HG02943 (cell line): ENCODE measurements around the gene AKAP6.
"Not testable (repeated sequence)": the region's sequence is repeated elsewhere in the genome, so short reads cannot be mapped to it uniquely, and the experiment has no call there.

Source experiments
- ATAC-seq: cut with Tn5 transposase; IDR thresholded peaks from one replicate; pipeline ENCODE4 v1.9.1; 2021; ENCODE audit warnings: mild to moderate bottlenecking, low read depth, moderate library complexity; ENCODE audit not compliant: unreplicated experiment

Gene AKAP6

GRCh38 chr14:32434180-32434579 is 105.1 kb downstream of the AKAP6 start:
- no peak for ATAC-seq

- no peak for ATAC-seq
Observed at GRCh38 chr14:32434880-32435279, 105.8 kb downstream of the AKAP6 start.

- ATAC-seq, result no peak
Observed at GRCh38 chr14:32435411-32435810, 106.3 kb downstream of the AKAP6 start.

- no peak for ATAC-seq
Observed at GRCh38 chr14:32436993-32437392, 107.9 kb downstream of the AKAP6 start.

- ATAC-seq, result no peak
Observed at GRCh38 chr14:32438517-32438916, 109.4 kb downstream of the AKAP6 start.

GRCh38 chr14:32443890-32444661 is 115.0 kb downstream of the AKAP6 start:
- no peak for ATAC-seq

- ATAC-seq, result no peak
Observed at GRCh38 chr14:32447371-32447770, 118.3 kb downstream of the AKAP6 start.

- ATAC-seq, result no peak
Observed at GRCh38 chr14:32449648-32450047, 120.5 kb downstream of the AKAP6 start.

- ATAC-seq, result no peak
Observed at GRCh38 chr14:32450919-32451675, 122.0 kb downstream of the AKAP6 start.

- no peak for ATAC-seq
Observed at GRCh38 chr14:32453857-32454810, 125.0 kb downstream of the AKAP6 start.

- ATAC-seq, result no peak
Observed at GRCh38 chr14:32457213-32457920, 128.3 kb downstream of the AKAP6 start.

- ATAC-seq, result no peak
Observed at GRCh38 chr14:32458720-32459119, 129.6 kb downstream of the AKAP6 start.

GRCh38 chr14:32460267-32460666 is 131.2 kb downstream of the AKAP6 start:
- no peak for ATAC-seq

GRCh38 chr14:32462553-32462952 is 133.5 kb downstream of the AKAP6 start:
- ATAC-seq, result not testable (repeated sequence)

- no peak for ATAC-seq
Observed at GRCh38 chr14:32468955-32469354, 139.9 kb downstream of the AKAP6 start.

- no peak for ATAC-seq
Observed at GRCh38 chr14:32469388-32470160, 140.5 kb downstream of the AKAP6 start.

- no peak for ATAC-seq
Observed at GRCh38 chr14:32470161-32470715, 141.1 kb downstream of the AKAP6 start.

GRCh38 chr14:32471181-32471580 is 142.1 kb downstream of the AKAP6 start:
- ATAC-seq, result no peak

GRCh38 chr14:32472076-32472475 is 143.0 kb downstream of the AKAP6 start:
- no peak for ATAC-seq
